Gastroesophageal sphincter (tissue), 3 donors: Measurements from ENCODE around the gene DARS2.

ENCODE experiments used
- CTCF ChIP-seq, 4 experiments: fragments of 200-600 bp in 2 of 4; fragments of 450-650 bp in 2 of 4; sonication (generic) in 1 of 4; IDR thresholded peaks; one replicate each; pipeline ENCODE4 v1.5.1; 2017 to 2019; ENCODE audit warnings: antibody characterized with exemption in 4 of 4, mild to moderate bottlenecking in 2 of 4, moderate library complexity in 2 of 4
- EP300 ChIP-seq: sonication (generic); formaldehyde crosslinking; IDR thresholded peaks from one replicate; pipeline ENCODE4 v1.6.1; 2017; ENCODE audit warnings: antibody characterized with exemption, mild to moderate bottlenecking
- POLR2AphosphoS5 ChIP-seq: sonication (generic); formaldehyde crosslinking; IDR thresholded peaks from one replicate; pipeline ENCODE4 v1.6.1; 2017; ENCODE audit warnings: antibody characterized with exemption

GRCh38 chr1:173871500-173871899 lies 47.0 kb downstream of the DARS2 start:
- no peak for TF ChIP-seq CTCF (IDR thresholded peaks at IDR 0.05)
- TF ChIP-seq POLR2AphosphoS5, result no peak
- no peak for TF ChIP-seq EP300
